Activated CD8-positive, alpha-beta memory T cell treated with anti-CD3 and anti-CD28 coated beads, Interleukin-2, amount 50 U/mL, for 1 hour (primary cell): ENCODE measurements around the gene ZNF101.

Source experiments
- DNase-seq: peaks from one replicate; pipeline ENCODE4 v3.0.0-alpha.2; 2020; ENCODE audit errors: extremely low read depth

The ZNF101 gene

DNA sequence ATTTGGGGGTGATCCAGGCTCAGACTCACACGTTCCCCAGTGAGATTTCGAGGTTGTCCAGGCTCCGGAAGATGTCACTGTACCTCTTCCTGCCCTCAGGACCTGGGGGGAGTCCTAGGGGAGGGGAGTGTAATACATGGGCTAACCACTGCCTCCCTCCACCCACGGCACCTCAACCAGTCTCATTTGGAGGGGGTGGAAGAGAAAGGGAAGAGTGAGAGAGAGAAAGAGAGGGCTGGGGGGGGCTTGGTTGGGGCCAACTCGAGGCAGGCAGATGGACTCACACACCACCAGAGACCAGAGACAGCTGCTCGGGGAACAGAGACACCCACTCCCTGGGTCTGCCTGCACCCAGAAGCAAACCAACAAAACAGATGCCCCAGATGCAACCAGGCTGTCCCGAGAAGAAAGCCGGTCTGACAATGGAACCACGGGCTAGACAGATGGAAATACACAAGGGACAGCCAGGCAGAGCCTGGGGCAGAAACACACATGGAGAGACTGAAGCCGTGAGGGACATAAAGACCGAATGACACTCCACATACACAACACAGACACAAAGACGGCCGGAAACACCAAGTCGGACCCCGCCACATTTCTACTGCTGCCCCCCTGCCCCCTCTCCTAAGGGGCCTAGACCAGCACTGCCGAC lies 26.0 kb upstream of the ZNF101 start:
- no peak for DNase-seq

DNA sequence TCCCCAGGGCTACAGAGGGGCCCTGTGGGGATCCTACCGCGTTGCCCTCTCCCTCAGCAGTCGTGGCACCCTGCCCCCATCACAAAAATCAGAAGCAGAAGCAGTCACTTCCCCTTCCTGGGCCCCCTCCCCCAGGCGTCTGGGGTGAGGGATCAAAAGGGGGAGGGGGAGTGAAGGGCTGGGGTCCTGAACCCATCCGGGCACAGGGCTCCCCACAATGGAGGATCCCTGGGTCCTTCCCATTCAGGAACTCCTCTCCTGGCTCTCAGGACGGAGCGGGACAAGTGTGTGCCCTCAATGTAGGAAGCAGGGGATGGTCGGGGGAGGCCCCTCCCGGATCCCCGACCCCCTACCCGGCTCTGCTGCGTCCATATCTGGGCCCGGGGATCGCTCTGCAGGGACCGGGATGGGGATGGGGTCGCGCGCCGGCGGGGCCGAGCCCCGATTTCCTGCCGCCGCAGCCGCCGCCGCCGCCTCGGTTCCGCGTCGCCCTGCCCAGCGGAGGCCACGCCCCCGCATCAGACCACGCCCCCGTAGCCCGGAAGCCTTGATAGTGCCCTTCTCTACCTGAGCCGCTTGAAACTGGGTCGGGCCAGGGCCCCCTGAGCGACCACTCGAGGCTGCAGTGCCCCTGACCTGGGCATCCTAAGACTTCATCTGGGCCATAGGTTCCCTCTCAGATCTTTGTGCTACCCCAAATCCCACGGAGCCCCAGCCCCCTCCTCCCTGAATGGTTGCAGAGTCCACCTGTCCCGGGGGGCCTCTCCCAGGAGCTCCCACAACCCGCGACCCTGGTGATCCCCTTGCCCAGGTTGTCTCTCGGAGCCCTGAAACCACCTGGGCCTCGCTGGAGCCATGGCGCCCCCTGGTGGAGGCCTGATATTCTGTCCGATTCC lies 25.2 kb upstream of the ZNF101 start, which contains the start of gene GMIP:
GMIP (minus strand) TSS at position 500 of the 896 bp plus-strand sequence; CDS start at position 372, 128 bp downstream.
- peak; percentile 64 for DNase-seq

DNA sequence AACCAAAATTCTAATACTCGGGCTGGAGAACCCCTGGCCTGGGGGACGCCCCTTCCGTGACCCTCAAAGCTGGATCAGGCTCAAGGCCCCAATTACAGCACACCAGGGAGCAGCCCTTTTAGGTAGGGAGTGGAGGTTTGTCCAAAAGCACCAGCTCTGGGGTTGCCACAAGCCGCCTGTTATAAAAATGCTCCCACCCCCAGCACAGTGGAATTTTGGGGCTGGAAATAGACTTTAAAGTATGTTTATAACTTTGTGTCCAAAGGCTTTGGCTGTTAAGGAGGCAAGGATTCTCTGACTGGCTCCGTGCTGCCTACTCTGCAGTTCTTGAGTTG lies 24.6 kb upstream of the ZNF101 start:
- no peak for DNase-seq

- DNase-seq: no peak
Observed at GRCh38 chr19:19645233-19645870, 23.3 kb upstream of the ZNF101 start.

GRCh38 chr19:19647037-19647835 lies 21.4 kb upstream of the ZNF101 start:
- DNase-seq: no peak

- DNase-seq: no peak
Observed at GRCh38 chr19:19649155-19649554, 19.5 kb upstream of the ZNF101 start.

GRCh38 chr19:19649580-19649995 lies 19.1 kb upstream of the ZNF101 start:
- DNase-seq: no peak

DNA sequence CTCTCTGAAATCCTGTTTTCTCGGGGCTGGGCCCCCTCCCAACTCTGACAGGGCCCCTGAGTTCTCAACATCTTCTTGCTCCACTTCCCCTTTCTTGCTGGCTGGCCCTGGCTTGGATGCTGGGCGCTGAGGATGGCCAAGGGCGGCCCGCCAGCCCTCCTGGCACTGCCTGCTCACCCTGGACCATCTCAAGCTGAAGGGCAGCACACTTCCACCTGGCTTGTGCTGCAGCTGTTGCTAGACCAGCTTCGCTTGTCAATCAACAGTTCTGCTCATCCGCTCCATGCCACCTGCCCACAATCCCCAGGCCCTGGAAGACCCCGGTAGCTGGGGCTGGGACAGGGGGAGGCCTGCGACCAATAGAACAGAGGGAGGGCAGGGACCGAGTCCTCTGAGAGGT lies 18.3 kb upstream of the ZNF101 start:
- no peak for DNase-seq

DNA sequence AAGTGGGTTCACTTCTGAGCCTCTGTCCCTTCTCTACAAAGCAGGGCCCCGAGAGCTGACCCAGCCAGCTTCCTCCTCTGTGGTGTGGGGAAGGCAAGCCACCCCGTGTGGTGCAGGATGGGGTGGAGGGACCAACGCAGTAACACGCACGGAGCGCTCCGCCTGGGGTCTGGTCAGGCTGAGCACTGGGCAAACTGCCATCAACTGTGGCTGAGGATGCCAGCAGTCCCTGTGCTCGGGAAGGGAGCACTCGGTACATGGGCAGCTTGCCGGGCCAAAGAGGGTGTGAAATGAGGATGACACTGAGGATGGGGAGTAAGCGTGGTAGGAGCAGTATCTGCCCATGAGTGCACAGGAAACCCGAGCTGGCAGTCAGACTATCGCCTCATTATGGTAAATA lies 17.6 kb upstream of the ZNF101 start:
- DNase-seq: no peak

DNA sequence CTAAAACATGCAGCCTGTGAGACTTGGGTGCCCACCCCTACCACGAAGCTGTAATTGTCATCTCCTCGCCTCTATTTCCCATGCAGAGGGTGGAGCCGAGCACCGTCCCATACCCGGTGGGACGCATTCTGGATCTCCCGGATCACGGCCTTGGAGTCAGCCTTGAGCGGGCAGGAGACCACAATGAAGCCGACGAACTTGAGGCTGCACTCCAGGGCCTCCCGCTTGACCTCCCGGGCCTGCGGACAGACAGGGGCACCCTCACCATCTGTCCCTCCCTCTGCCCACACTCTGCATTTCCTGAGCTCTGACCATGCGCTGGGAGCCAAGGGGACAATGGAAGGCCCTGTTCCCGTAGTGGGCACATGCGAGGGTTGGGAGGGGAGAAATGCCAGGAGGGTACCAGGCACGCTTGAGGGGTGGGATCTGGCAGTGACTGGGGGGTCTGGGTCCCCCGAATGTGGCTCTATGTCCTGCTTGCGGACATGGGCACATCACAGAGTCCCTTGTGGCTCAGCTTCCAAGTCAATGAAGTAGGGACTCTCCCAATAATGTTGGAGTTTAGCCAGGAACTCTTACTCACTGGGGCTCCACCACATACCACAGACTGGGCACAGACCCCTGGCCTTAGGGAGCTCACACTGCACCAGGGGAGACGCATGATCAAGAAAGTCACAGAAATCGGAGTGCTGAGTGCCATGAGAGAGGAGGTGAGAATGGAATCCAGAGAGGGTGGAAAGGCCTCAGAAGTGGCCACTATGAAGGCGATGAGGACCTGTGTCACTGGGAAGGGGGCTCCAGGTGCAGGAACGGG lies 15.9 kb upstream of the ZNF101 start:
- no peak for DNase-seq

GRCh38 chr19:19653597-19654147 lies 15.0 kb upstream of the ZNF101 start:
- no peak for DNase-seq

DNA sequence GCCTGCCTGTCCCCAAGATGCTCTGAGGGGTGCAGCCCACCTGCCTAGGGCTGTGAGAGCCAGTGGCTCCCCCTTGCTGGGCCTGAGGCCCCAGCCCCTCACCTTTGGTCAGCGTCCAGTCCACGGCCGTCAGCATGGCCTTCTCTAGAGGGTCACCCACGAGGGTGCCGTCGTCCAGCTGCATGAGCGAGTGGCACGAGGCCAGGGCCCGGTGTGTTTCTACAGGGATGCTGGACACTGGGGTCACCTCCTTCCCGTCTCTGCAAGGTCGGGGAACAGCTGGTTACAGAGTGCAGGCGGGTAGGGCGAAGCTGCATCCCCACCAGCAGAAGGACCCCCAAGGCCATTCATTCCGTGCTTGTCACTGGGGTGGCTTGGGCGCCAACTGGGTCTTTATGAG lies 14.2 kb upstream of the ZNF101 start:
- DNase-seq: no peak

DNA sequence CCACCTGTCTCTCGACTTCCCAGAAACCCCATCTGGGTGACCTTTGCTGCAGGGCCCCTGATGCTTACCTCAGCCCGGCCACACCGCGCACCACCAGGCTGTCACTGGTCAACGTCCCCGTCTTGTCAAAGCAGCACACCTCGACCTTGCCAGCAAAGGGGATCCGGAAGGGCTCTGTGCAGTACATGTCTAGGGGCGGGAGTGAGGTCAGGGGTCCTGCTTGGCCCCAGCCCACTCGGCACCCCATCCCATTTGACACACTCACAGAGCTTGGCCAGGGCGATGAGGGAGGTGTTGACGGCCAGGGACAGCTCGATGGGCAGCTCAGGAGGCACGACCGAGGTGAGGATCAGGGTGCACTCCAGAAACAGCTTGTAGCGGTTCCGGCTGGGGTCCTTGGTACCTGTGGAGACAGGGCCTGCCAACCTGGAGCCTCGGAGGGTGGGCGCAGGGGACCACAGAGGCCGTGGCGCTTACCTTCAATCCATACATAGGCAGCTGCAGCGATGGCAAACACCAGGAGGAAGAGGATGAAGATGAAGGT lies 13.5 kb upstream of the ZNF101 start:
- DNase-seq: no peak

DNA sequence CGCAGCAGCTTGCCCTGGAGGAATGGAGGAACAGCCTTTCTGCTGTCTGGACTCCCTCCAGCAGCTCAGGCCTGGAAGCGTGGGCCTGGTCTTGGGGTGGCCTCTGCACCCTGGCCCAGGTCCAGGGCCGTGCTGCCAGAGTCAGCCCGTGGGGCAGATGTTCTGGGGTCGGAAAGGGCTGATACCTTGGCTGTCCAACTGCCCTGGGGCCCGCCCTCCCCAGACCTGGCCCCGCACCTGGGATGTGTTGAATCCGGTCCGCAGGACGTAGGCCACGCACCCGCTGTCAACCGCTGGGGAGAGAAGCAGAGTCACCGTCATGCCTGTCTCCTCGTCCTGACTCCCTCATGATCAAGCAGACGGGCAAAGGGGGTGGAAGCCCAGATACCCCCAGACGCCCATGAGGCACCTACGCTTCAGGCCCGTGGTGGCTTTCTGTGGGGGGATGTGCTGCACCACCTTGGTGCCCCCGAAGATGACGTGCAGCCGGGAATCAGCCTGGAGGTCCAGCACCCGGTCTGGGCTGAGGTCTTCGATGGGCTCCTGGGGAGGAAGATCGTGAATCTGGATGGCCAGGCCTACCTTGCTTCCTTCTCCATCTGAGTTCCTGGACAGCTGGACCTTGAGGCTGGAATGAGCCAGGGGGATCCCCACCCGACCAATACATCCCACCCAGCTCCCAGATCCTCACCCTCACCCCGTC lies 12.8 kb upstream of the ZNF101 start:
- no peak for DNase-seq

DNA sequence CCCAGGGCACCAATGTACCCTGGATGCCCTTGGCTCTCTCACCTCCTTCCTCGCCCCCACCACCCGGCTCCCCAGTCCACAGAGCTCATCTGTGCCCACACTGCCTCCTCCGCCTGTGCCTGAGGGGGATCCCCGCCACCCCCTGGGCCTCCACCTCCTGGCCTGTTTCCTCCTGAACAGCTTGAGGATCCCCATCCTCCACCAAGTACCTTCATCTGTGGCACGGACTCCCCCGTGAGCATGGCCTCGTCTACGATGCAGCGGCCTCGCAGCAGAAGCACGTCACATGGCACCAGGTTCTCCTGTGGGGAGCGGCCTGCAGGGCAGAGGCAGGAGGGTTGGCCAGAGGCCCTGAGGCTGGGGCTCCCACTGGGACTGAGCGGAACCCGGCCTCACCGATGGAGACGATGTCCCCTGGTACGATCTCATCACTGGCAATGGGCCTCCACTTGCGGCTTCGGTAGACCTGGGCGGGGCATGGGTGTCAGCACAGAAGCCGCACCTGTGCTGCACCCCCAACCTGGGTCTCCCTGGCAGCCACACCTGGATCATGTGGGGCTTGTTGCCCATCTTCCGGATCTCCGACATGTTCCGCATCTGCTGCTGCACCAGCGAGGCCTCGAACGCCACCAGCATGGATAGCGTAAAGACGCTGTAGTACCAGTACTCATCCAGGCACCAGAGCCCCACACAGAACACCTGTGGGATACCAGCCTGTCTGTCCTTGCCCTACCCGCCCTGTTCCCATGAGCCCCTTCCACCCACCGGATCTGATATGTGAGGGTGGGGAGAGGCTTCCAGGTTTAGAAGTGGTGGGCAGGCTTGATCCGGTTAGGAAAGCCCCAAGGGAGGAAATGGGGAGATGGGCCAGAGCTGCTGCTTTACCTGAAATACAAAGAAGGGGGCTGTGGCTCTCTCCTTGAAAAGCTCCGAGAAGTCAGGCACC lies 11.9 kb upstream of the ZNF101 start:
- no peak for DNase-seq

DNA sequence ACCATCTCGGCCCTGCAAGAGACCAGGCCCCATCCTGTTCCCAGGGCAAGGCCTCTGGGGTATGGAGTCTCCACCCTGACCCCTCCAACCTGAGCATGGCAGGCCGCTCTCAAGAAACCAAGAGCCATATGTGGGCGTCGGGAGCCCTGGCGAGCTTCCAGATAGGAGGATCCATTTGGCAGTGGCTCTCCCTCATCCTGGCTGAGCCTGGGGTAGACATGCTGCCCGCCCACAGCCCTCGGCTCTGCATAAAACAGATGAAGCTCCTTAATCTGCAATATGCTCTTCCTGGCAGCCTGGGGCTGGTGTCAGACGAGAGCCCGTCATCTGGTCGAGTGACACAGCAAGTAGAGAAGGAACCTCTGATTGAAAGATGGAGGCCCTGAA lies 11.2 kb upstream of the ZNF101 start:
- no peak for DNase-seq

GRCh38 chr19:19659646-19660245 lies 8.9 kb upstream of the ZNF101 start:
- DNase-seq: no peak

- DNase-seq: no peak
Observed at GRCh38 chr19:19661141-19661674, 7.4 kb upstream of the ZNF101 start.
